GM21619 (cell line): ENCODE results near the gene NUPR2.
"Not testable (repeated sequence)": the region's sequence is repeated elsewhere in the genome, so short reads cannot be mapped to it uniquely, and the experiment has no call there.

Source experiments
- ATAC-seq: cut with Tn5 transposase; IDR thresholded peaks from one replicate; pipeline ENCODE4 v1.9.1; 2021; ENCODE audit not compliant: unreplicated experiment

NUPR2 gene, protein sequence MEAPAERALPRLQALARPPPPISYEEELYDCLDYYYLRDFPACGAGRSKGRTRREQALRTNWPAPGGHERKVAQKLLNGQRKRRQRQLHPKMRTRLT

DNA sequence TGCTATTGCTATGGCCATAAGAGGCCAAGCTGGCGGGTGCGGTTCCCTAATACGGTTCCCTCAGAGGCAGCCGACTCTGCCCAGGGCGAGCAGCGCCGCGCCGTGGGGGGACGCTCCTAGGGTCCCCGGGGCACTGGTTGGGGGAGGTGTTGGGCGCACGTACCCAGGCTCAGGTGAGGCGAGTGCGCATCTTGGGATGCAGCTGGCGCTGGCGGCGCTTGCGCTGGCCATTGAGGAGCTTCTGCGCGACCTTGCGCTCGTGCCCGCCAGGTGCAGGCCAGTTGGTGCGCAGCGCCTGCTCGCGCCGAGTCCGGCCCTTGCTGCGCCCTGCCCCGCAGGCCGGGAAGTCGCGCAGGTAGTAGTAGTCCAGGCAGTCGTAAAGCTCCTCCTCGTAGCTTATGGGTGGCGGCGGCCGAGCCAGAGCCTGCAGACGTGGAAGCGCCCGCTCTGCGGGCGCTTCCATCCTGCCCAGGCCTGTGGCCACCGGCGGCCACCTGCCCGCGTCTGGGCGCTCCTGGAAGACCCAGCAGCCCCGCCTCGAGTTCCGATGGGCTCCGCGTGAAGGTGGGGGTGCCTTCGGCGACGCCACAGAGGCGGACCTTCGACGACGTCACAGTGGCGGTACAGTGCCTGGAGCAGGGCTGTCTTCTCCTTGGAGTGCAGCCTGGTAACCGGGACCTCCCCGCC, at the start of gene NUPR2:
NUPR2 (minus strand) TSS at position 566 of the 687 bp plus-strand sequence; CDS start at position 463, 103 bp downstream.
- no peak for ATAC-seq

DNA sequence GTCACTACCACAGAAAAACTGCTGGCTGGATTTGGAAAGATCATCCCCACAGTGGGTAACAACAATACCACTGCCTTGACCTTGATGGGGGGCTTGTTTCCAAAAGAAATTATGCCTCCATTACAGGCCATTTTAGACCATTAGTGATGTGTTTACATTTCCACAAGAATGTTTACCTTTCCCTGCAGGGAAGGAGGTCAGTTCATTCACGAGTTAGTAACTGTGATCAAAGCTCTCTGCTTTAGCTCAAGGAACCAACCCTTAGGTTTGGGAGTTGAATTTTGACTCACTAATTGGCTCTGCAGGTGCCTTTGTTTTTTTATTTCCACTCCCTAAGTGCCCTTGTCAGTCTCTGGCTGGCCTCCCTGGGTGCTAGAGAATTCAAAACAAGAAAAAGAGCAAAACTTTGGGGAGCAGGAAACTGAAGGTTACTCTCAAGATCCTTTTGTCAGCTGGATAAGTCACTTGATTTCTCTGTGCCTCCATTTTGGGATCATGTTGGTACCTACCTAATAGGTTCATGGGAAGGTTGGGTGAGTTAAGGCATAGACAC, 41.1 kb upstream of the NUPR2 start:
- ATAC-seq: no peak

DNA sequence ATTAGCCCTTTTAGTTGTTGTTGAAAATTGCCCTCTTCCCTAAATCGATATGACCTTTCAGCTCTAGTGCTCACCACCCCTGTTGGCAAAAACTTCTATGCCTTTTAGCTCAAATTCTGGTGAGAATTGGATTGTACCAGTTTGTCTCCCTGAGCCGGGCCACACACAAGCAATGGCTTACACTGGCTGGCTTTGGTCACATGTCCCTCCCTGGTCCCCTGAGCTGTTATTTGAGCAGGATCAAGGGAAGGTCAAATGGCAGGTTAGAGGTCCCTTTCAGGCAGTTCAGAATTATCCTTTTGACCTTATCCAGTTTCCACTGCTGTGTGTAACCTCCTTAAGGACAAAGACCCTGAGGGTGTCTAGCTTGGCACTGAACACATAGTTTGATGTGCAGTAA, 14.8 kb upstream of the NUPR2 start:
- ATAC-seq: not testable (repeated sequence)

DNA sequence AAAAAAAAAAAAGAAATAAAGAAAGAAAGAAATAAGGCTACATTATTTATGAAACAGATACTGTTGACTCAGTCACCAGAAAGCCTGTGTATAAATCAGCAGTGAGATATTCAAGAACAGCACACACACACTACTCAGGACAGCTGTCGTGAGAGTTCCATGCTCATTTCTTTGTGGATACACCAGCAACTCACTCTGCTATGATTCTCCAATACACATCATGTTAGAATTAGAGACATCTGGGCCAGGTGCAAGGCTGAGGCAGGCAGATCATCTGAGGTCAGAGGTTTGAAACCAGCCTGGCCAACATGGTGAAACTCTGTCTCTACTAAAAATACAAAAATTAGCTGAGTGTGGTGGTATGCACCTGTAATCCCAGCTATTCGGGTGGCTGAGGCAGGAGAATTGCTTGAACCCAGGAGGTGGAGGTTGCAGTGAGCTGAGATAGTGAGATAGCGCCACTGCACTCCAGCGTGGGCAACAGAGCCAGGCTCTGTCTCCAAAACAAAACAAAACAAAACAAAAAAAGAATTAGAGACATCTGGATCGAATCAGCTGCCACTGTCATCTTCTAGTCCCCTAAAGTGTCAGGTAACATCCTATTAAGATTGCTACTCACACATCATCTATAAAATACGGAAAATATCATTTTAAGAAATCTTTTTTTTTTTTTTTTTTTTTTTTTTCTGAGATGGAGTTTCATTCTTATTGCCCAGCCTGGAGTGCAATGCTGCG, 11.2 kb upstream of the NUPR2 start:
- no peak for ATAC-seq

DNA sequence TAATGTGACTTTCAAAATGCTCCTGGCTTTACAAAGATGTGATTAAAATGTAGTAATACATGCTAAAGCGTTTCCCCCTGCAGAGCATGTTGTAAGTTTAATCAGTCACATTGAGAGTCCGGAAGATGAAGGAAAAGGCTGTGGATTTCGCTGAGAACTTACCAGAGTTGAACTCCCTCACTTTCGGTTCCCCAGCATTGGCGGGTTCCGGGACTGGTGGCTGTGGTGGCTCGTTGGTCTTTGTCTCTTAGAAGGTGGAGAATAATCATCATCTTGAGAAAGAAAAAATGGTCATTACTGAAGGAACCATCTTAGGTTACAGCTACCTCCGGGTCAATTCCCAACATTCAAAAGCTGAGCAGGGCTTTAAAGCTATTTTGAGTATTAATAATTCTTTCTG, 9.6 kb upstream of the NUPR2 start:
- no peak for ATAC-seq

DNA sequence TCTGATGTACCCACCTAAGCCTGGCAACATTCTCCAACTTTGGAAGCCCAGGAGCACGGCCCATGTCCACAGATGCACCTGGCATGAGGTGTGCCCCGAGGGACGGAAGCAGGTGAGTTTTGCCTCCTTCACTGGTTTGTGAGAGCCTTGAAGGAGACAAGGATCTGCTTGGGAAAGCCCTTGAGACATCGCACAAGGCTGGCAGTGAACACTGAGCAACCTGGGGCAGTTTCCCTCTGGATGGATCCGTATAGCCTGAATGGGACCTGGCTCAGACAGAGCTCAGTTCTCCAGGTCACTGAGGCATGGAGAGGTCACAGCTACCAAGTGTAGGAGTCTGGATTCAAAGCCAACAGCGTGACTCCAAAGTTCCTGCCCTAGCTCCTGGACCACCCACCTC, 8.8 kb upstream of the NUPR2 start:
- ATAC-seq: no peak

DNA sequence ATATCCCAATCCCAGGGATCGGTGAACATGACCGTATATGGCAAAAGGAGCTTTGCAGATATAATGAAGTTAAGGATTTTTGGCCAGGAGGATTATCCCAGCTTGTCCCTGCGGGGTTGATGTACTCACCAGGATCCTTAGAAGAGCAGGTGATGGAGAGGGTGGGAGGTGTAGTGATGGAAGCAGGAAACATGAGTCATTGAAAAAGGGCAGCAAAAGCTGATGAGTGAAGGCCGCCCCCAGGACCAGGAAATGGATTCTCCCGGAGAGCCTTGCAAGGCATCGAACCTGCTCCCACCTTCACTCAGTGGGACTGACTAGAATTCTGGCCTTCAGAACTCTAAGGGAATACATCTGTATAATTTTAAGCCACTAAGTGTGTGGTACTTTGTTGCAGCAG, 5.2 kb upstream of the NUPR2 start:
- no peak for ATAC-seq

DNA sequence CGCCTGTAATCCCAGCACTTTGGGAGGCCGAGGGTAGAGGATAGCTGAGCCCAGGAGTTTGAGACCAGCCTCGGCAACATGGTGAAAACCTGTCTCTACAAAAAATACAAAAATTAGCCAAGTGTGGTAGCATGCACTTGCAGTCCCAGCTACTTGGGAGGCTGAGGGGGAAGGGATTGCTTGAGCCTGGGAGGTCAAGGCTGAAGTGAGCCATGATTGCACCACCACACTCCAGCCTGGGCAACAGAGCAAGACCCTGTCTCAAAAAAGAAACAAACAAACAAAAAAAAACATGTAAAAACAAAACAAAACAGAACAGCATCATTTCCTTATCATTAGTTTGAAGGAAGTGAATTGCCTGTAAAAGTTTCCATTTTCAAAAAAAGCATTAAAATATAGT, 4.0 kb downstream of the NUPR2 start:
- not testable (repeated sequence) for ATAC-seq

DNA sequence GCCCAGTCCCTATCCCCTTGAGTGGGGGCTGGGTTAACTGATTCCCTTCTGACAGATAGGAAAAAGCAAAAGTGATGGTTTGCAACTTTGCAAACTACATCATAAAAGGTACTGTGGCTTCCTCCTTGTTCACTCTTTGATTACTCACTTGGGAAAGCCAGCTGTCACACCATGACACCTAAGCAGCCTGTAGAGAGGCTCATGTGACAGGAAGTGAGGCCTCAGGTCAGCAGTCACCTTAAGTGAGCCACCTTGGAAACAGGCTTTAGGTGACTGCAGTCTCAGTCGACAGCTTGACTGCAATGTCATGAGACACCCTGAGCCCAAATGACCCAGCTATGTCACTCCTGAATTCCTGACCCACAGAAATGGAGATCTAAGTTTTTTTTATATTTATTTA, 5.6 kb downstream of the NUPR2 start:
- no peak for ATAC-seq

DNA sequence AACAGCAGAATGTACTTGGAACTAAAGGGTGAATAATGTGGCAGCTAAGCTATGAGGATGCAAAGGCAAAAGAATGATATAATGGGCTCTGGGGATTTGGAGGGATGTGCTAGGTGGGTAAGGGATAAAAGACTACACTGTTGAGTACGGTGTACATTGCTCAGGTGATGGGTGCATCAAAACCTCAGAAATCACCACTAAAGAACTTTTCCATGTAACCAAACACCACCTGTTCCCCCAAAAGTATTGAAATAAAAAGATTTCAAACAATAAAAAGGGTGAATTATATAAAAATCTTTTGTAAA, 8.3 kb downstream of the NUPR2 start:
- ATAC-seq: no peak

DNA sequence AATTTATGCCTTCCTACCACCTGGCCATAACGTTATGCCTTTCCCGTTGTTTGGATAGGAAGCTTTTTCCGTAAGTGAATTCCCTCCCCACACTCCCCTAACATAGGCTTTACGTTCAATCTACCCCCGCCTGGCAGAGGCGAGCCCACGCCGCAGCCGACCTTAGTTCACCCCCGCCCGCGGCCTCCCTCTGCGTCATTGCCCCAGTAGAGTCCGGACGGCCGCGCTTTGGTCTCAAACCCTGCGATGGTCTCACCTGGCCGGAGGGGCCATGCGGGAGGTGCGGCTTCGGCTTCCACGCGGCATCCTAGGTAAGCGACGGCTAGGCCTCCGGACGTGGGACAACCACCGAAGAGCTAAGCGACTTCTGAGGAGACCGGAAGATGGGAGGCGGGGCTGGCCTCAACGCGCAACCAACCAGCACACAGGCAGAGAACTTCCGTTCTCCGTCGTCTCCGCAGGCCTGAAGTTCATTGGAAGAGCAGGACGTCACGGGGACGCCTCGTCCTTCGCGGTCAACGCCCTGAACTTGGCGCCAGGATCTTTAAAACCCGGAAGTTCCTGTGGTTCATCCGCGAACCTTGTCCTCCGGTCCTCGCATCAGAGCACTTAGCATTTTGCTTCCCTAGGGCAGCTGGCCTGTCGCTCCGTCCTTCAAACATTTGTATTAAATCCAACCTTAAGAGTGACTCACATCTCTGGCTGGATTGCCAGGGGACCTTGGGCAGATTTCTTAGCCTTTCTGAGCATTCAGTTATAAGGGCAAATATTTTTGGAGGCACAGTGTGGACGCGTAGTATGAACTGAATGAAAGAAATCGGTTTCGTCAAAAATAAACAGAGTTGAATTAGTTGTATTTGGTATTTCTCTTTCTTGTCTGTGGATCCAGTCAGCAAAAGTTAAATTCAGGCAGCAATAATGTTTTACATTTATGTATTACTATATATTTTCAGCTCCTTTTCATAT, 9.8 kb downstream of the NUPR2 start, which contains the start of gene CHCHD2:
CHCHD2 (minus strand) TSS at position 369 of the 966 bp plus-strand sequence; CDS start at position 306, 63 bp downstream.
- ATAC-seq: peak; percentile 99

DNA sequence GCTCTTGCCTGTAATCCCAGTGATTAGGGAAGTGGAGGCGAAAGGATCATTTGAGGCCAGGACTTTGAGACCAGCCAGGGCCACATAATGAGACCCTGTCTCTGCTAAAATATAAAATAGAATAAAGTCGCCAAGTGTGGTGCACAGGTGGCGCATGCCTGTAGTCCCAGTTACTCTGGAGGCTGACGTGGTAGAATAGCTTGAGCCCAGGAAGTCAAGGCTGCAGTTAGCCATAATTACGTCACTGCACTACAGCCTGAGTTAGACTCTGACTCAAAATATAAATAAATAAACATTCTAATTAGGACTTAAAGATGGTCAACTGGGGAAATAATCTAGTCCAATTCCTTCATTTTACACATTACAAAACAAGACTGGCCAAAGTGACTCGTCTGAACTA, 10.7 kb downstream of the NUPR2 start:
- no peak for ATAC-seq

DNA sequence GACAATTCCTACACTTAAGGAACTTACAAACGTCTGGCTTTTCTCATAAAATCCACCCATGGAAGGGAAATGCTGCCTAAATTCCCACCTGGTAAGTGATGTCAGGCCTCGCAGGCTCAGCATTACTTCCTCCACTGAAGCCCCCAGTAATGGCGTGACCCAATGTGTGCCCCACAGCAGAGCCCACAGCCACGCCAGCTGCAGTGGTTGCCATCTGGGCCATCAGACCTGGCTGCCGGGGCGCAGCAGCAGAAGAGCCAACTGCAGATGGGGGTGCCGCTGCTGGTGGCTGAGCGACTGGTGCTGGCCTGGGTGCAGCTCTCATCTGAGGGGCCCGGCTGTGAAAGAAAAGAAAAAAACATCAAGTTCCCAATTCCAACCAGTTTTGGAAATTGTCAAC, 12.1 kb downstream of the NUPR2 start:
- ATAC-seq: not testable (repeated sequence)

DNA sequence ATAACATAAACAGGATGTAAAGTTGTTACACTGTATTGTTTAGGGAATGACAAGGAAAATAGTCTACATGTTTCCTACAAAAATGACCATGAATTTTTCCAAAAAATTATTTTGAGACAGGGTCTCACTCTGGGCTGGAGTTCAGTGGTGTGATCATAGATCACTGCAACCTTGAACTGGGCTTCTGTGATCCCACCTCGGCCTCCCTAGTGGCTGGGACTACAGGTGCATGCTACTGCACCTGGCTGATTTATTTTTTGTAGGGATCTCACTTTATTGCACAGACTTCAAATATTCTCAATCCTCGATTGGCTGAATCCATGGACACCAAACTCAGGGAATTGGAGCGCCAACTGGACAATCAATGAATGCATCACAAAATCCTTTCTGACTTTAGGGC, 16.6 kb downstream of the NUPR2 start:
- ATAC-seq: no peak

DNA sequence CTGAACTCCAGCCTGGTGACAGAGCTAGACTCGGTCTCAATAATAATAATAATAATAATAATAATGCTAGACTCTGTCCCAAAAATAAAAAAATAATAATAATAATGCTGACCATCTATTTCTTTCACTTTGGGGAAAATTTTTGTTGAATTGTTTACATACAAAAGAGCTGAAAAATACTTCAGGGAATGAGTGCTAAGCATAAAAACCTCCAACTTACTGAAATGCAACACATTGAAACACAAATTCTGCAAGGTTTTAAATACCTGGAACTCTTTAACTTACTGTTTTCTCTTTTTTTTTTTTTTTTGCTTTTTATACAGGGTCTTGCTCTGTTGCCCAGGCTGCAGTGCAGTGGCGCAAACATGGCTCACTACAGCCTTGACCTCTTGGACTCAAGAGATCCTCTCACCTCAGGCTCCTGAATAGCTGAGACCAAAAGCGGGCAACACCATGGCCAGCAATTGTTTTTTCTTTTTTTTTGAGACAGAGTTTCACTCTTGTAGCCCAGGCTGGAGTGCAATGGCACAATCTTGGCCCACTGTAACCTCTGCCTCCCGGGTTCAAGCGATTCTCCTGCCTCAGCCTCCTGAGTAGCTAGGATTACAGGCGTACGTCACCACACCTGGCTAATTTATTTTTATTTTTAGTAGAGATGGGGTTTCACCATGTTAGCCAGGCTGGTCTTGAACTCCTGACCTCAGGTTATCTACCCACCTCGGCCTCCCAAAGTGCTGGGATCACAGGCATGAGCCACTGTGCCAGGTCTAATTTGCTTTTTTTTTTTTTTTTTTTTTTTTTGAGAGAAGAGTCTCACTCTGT, 17.8 kb downstream of the NUPR2 start:
- ATAC-seq: not testable (repeated sequence)

DNA sequence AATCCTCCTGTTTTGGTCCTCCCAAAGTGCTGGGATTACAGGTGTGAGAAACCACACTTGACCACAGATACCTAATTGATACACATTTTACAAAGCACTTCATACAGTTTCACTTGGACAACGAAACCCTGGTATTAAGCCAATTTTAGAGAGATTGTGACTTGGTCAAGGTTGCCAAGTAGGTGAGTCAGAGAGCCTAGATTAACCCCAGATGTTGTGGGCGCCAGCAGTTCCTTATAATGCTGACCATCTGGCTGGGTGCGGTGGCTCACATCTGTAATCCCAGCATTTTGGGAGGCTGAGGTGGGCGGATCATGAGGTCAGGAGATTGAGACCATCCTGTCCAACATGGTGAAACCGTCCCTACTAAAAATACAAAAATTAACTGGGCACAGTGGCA, 18.5 kb downstream of the NUPR2 start:
- no peak for ATAC-seq

DNA sequence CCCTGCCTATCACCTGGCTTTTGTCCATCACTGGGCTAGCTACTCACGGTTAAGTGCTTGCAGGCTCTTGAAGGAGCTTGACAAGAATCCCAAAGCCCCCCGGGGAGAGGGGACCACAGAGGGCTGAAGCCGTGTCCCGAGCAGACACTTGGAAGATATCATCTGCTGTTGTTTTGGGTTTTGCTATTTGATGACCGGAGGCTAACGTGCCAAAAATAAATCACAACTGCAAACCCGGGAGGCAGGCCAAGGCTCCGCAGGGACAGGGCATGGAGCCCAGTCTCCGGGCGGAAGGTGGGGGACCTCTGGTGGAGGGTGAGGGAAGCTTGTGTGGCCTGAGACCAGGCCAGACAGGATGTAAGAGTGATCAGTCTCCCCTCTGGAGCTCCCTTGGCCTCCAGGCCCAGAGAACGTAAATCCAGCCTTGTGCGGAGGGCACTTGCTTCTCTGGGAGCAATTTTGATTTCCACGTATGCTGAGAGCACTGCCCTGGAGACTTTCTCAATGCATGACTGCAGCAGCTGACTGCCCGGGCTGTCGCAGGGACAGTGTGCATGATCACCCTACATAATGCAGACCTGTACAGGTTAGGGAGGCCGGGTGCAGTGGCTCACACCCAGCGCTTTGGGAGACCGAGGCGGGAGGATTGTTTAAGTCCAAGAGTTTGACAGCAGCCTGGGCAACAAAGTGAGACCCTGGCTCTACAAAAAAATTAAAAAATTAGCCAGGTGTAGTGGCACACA, 23.3 kb downstream of the NUPR2 start, which contains the start of gene PHKG1:
PHKG1 (minus strand) TSS at position 164 of the 743 bp plus-strand sequence. CDS start 4,011 bp downstream, outside the sequence.
- ATAC-seq: no peak

DNA sequence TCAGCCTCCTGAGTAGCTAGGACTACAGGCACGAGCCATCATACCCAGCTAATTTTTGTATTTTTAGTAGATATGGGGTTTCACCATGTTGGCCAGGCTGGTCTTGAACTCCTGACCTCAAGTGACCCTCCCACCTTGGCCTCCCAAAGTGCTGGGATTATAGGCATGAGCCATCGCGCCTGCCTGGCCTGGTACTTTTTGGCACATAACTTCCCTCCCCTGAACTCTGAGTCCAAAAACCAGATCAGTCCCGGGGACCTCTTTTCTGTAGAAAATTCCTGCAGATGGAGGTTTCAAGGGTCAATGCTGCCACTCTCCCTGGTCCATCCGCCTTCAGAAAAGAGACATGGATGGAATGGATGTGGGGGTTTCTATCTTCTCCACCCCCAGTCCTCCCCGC, 23.8 kb downstream of the NUPR2 start:
- not testable (repeated sequence) for ATAC-seq

DNA sequence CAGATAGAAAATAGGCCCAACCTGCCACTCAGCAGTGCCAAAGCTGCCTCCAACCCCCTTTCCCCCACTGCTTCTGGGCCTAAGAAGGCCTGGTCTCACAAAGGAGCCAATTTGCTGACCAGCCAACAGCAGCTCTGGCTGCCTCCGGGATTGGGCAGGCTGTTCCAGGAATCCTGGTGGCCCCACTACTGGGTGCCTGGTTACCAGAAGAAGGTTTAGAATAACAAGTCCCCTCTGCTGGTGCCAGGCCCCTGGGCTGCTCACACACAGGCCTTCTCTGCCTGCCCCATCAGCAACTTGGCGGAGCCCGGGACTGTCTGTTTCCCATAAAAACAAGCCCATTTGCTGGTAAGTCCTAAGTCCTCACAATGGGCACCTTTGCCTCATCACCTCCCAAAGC, 24.6 kb downstream of the NUPR2 start:
- no peak for ATAC-seq
